PC-9 (cell line): ENCODE measurements around the gene GYS2.

Source experiments
- EZH2 ChIP-seq: fragments of 200-600 bp; sonication (generic); IDR thresholded peaks from 2 replicates; pipeline ENCODE4 v1.8.0; 2017; ENCODE audit warnings: antibody characterized with exemption, low read depth
- TF ChIP-seq, protein P1 (sequence below): fragments of 200-600 bp; sonication (generic); conservative IDR thresholded peaks from 2 replicates; pipeline ENCODE4 v1.6.1; 2017; ENCODE audit warnings: mixed run types, antibody characterized with exemption, mild to moderate bottlenecking, moderate library complexity

GRCh38 chr12:21651821-21652220 lies 47.2 kb upstream of the GYS2 start:
- TF ChIP-seq, protein P1, sequence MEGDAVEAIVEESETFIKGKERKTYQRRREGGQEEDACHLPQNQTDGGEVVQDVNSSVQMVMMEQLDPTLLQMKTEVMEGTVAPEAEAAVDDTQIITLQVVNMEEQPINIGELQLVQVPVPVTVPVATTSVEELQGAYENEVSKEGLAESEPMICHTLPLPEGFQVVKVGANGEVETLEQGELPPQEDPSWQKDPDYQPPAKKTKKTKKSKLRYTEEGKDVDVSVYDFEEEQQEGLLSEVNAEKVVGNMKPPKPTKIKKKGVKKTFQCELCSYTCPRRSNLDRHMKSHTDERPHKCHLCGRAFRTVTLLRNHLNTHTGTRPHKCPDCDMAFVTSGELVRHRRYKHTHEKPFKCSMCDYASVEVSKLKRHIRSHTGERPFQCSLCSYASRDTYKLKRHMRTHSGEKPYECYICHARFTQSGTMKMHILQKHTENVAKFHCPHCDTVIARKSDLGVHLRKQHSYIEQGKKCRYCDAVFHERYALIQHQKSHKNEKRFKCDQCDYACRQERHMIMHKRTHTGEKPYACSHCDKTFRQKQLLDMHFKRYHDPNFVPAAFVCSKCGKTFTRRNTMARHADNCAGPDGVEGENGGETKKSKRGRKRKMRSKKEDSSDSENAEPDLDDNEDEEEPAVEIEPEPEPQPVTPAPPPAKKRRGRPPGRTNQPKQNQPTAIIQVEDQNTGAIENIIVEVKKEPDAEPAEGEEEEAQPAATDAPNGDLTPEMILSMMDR: no peak
- TF ChIP-seq EZH2: no peak
